Natural killer cell (primary cell): Measurements from ENCODE around the gene WNT3A. TPM values are rescaled to one million over a fixed set of nuclear protein-coding genes. Genes with fewer than 3 reads are reported as not detected.
A peak's percentile ranks its signal among the peaks of the same experiment; 100 is the strongest.

ENCODE experiments used
- ATAC-seq, 3 donors: fragments of 150-1000 bp in 2 of 3; fragments of 200-7000 bp in 1 of 3; cut with Tn5 transposase; 1 replicate in 1 of 3; 2 replicates in 2 of 3; pipeline ENCODE4 v1.10.0; 2021; ENCODE audit warnings: mild to moderate bottlenecking in 2 of 3, moderate library complexity in 2 of 3
- DNase-seq, 2 donors: peaks; one replicate each; pipeline versions ENCODE4 v3.0.0 to v3.0.0-alpha.2; 2013 to 2021; ENCODE audit warnings: mixed read lengths in 1 of 2
- H3K27ac ChIP-seq: one replicate; pipeline ENCODE4 v1.5.1; 2013; ENCODE audit warnings: mild to moderate bottlenecking, low read length
- H3K27me3 ChIP-seq: one replicate; pipeline ENCODE4 v1.6.1; 2013; ENCODE audit warnings: low read length; ENCODE audit not compliant: control insufficient read depth, insufficient read depth
- H3K36me3 ChIP-seq: one replicate; pipeline ENCODE4 v1.6.1; 2013; ENCODE audit warnings: low read length; ENCODE audit not compliant: control insufficient read depth, insufficient read depth
- H3K4me1 ChIP-seq: one replicate; pipeline ENCODE4 v1.6.1; 2013; ENCODE audit warnings: low read length; ENCODE audit not compliant: control insufficient read depth, insufficient read depth
- H3K4me3 ChIP-seq: one replicate; pipeline ENCODE4 v1.5.1; 2013; ENCODE audit warnings: low read length
- H3K9me3 ChIP-seq: one replicate; pipeline ENCODE4 v1.6.1; 2013; ENCODE audit warnings: low read length; ENCODE audit not compliant: control insufficient read depth, insufficient read depth
- H3K27ac Mint-ChIP-seq, 2 donors: one replicate each; pipeline ENCODE4 v1.8.0; 2022; ENCODE audit warnings: mild to moderate bottlenecking in 2 of 2, mixed read lengths in 2 of 2, moderate library complexity in 1 of 2
- H3K27me3 Mint-ChIP-seq, 2 donors: one replicate each; pipeline ENCODE4 v1.8.0; 2022; ENCODE audit warnings: low read depth in 2 of 2, mixed read lengths in 2 of 2
- H3K36me3 Mint-ChIP-seq: one replicate; pipeline ENCODE4 v1.8.0; 2022; ENCODE audit warnings: mixed read lengths
- H3K4me1 Mint-ChIP-seq, 2 donors: one replicate each; pipeline ENCODE4 v1.8.0; 2022; ENCODE audit warnings: mixed read lengths in 2 of 2
- H3K4me3 Mint-ChIP-seq: one replicate; pipeline ENCODE4 v1.8.0; 2022; ENCODE audit warnings: mild to moderate bottlenecking, moderate library complexity, mixed read lengths
- H3K9me3 Mint-ChIP-seq, 2 donors: one replicate each; pipeline ENCODE4 v1.8.0; 2022; ENCODE audit warnings: mixed read lengths in 2 of 2
- WGBS: methylation state at CpG from one replicate; pipeline ENCODE4 v1.1.7; 2013; ENCODE audit warnings: missing lambda C conversion rate; ENCODE audit not compliant: insufficient coverage; 5-methylcytosine and 5-hydroxymethylcytosine counted together
- intact Hi-C: fragments of 100-400 bp; cut with micrococcal nuclease; formaldehyde crosslinking; loops from one replicate; pipeline ENCODE4 v1.14.2; 2022
- total RNA-seq, 4 donors: library from RNA; stranded (reverse); fragments of 120-200 nt in 1 of 4; gene quantifications; one replicate each; pipeline versions ENCODE4 v1.2.3 to v1.2.4, GENCODE V29; 2013 to 2022
- TF ChIP-seq, protein P1 (sequence below): fragments of 200-600 bp; IDR thresholded peaks from one replicate; pipeline ENCODE4 v1.8.0; 2022; ENCODE audit warnings: antibody characterized with exemption

Gene WNT3A
- total RNA-seq, 3 donors from 2014 or later (not counting 1 experiment from before 2014, with no cell fraction given): not detected

DNA sequence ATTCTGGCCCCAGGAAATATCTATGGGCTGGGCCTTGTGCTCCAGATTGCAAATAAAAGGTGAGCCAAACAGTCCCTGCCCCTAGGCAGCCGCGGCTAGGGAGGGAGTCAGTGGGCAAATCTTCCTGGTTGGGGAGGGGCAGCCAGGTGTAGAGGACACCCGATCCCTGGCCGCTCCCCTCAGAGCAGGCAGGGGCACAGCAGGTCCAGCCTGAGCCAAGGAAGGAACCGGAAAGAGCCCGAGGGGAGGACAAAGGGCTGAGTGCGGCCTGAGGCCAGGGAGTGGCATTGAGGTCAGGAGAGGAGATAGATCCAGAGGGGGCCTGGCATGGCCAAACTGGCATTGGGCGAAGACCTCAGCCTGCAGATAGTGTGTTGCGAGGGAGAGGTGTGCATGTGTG lies 39.1 kb downstream of the WNT3A start:
- Mint-ChIP-seq H3K4me1 (no peaks in the 10 kb centered on the region), H3K36me3 (no peaks in the 10 kb centered on the region), H3K27me3 (peaks cover 0 to 5% of the 10 kb centered on the region in 2 donors), H3K4me3 (no peak overlapping the region), H3K27ac (no peak overlapping the region), H3K9me3 (no peaks in the 10 kb centered on the region)
- no peaks in the 10 kb centered on the region for H3K4me1 ChIP-seq
- TF ChIP-seq, protein P1, sequence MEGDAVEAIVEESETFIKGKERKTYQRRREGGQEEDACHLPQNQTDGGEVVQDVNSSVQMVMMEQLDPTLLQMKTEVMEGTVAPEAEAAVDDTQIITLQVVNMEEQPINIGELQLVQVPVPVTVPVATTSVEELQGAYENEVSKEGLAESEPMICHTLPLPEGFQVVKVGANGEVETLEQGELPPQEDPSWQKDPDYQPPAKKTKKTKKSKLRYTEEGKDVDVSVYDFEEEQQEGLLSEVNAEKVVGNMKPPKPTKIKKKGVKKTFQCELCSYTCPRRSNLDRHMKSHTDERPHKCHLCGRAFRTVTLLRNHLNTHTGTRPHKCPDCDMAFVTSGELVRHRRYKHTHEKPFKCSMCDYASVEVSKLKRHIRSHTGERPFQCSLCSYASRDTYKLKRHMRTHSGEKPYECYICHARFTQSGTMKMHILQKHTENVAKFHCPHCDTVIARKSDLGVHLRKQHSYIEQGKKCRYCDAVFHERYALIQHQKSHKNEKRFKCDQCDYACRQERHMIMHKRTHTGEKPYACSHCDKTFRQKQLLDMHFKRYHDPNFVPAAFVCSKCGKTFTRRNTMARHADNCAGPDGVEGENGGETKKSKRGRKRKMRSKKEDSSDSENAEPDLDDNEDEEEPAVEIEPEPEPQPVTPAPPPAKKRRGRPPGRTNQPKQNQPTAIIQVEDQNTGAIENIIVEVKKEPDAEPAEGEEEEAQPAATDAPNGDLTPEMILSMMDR: no peak
- no peaks in the 10 kb centered on the region for H3K36me3 ChIP-seq
- no peak for ATAC-seq
- no peak overlapping the region for H3K4me3 ChIP-seq
- no peak overlapping the region for H3K27ac ChIP-seq
- intact Hi-C loops: no loop called here
- no peak for DNase-seq
- peaks cover 3% of the 10 kb centered on the region for H3K27me3 ChIP-seq
- 95% methylated on average over 9 of the region's 9 CpGs for WGBS
- H3K9me3 ChIP-seq: no peaks in the 10 kb centered on the region

DNA sequence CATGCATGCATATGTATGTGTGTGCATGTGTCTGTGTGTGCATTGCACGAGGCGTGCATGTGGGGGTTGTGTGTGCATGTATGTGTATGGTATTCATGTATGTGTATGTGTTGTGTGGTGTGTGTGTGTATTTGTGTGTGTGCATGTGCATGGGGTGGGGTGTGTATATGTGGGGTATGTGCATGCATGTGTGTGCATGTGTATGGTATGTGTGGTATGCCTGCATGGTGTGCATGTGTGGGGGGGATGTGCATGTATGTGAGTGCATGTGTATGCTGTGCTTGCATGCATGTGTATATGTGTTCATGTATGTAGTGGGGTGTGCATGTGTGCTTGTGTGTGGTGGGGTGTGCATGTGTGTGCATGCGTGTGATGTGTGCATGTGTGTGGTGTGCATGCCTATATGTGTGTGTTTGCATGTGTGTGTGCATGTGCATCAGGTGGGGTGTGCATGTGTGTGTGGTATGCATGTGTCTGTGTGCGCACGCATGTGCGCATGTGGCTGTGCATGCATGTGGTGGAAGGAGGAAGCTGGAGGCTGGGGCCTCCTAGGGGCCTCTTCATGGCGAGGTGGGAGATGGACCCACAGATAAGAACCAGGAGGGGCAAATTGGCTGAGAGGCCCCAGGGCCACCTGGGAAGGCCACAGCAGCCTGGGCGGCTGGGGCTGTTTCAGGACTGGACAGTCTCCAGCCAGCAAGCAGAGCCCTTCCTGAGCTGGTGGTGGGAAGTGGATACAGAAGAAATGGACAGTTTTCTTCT lies 39.8 kb downstream of the WNT3A start:
- 92% methylated on average over 8 of the region's 8 CpGs for WGBS
- no peaks in the 10 kb centered on the region for H3K36me3 Mint-ChIP-seq

DNA sequence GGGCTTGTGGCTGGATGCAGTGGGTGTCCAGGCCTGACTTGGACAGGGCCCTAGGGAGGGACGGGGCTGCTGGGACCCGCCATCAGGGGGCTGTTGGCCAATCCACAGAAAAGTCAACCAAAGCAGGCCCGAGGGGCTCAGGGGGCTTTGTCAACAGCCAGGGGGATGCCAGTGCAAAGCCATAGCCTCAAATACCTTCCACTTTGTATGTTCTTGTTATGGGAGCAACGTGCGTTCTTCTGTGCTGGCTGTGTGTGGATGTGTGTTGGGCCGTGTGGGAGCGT lies 40.3 kb downstream of the WNT3A start:
- no peak overlapping the region for H3K4me3 Mint-ChIP-seq
- intact Hi-C loops: no loop called here
- 93% methylated on average over 7 of the region's 7 CpGs for WGBS
- TF ChIP-seq, protein P1: no peak
- no peaks in the 10 kb centered on the region for H3K4me1 ChIP-seq
- H3K9me3 Mint-ChIP-seq: no peaks in the 10 kb centered on the region
- H3K36me3 Mint-ChIP-seq: no peaks in the 10 kb centered on the region
- no peaks in the 10 kb centered on the region for H3K4me1 Mint-ChIP-seq
- no peaks in the 10 kb centered on the region for H3K36me3 ChIP-seq
- peaks cover 3% of the 10 kb centered on the region for H3K27me3 ChIP-seq
- H3K4me3 ChIP-seq: no peak overlapping the region
- H3K27me3 Mint-ChIP-seq: peaks cover under 1 to 6% of the 10 kb centered on the region in 2 donors
- no peak for DNase-seq
- H3K27ac Mint-ChIP-seq: no peak overlapping the region
- no peak overlapping the region for H3K27ac ChIP-seq
- no peak for ATAC-seq
- no peaks in the 10 kb centered on the region for H3K9me3 ChIP-seq

More for the DNA sequence above, 39.8 kb downstream of the WNT3A start:
- TF ChIP-seq, protein P1: no peak
- Histone ChIP-seq H3K27ac (no peak overlapping the region), H3K9me3 (no peaks in the 10 kb centered on the region), H3K4me1 (no peaks in the 10 kb centered on the region), H3K4me3 (no peak overlapping the region), H3K36me3 (no peaks in the 10 kb centered on the region), H3K27me3 (peaks cover 3% of the 10 kb centered on the region)
- DNase-seq (no peak), ATAC-seq (peak in 1 of 3 donors; percentile 19)
- no peaks in the 10 kb centered on the region for H3K4me1 Mint-ChIP-seq
- peaks cover 0 to 5% of the 10 kb centered on the region in 2 donors for H3K27me3 Mint-ChIP-seq
- no peak overlapping the region for H3K4me3 Mint-ChIP-seq
- H3K9me3 Mint-ChIP-seq: no peaks in the 10 kb centered on the region
- intact Hi-C loops: no loop called here
- no peak overlapping the region for H3K27ac Mint-ChIP-seq

DNA sequence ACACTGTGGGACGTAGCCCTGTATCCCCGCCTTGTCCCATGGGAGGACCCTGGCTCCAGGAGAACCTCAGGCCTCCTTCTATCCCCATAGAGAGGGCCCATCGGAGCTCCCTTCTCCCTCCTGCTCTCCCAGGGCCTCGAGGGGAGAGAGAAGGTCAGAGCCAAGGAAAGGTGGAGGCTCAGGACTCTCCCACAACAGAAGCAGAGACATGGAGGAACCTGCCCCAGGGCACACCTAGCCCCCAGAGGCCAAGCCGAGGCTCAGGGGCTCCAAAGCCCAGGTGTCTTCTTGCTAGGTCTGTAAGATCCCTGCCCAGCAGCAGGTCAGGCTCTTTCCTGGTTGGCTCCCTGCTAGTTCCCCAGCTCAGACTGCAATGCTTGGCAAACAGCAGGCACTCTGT lies 41.3 kb downstream of the WNT3A start:
- no peaks in the 10 kb centered on the region for H3K4me1 Mint-ChIP-seq
- Histone ChIP-seq H3K36me3 (no peaks in the 10 kb centered on the region), H3K4me1 (no peaks in the 10 kb centered on the region), H3K27me3 (no peaks in the 10 kb centered on the region), H3K4me3 (no peak overlapping the region), H3K9me3 (no peaks in the 10 kb centered on the region), H3K27ac (no peak overlapping the region)
- H3K27ac Mint-ChIP-seq: no peak overlapping the region
- no peaks in the 10 kb centered on the region for H3K9me3 Mint-ChIP-seq
- TF ChIP-seq, protein P1: no peak
- no peaks in the 10 kb centered on the region for H3K36me3 Mint-ChIP-seq
- DNase-seq (no peak), ATAC-seq (no peak)
- H3K4me3 Mint-ChIP-seq: no peak overlapping the region
- intact Hi-C loops: no loop called here
- peaks cover 11 to 13% of the 10 kb centered on the region in 2 donors for H3K27me3 Mint-ChIP-seq
- 82% methylated on average over 5 of the region's 5 CpGs for WGBS
